ENCODE measurements around the gene ADAMTS1. TPM values are rescaled to one million over a fixed set of nuclear protein-coding genes. Genes with fewer than 3 reads are reported as not detected.

ADAMTS1 gene
- total RNA-seq, 2 experiments from 2014 or later = not detected

DNA sequence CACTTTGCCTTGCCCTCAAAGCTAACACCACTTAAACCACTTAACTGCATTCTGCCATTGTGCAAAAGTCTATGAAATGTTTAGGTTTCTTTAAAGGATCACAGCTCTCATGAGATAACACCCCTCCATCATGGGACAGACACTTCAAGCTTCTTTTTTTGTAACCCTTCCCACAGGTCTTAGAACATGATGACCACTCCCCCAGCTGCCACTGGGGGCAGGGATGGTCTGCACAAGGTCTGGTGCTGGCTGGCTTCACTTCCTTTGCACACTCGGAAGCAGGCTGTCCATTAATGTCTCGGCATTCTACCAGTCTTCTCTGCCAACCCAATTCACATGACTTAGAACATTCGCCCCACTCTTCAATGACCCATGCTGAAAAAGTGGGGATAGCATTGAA is 7.7 kb downstream of the ADAMTS1 start:
- Histone ChIP-seq H3K4me1 (ENCODE audit: insufficient read depth, low read length, poor library complexity, severe bottlenecking) (no peaks in the 10 kb centered on the region), H3K4me3 (ENCODE audit: low read depth, low read length, poor library complexity, severe bottlenecking) (no peak overlapping the region), H3K79me2 (ENCODE audit: insufficient read depth, low read depth, low read length) (no peaks in the 10 kb centered on the region), H2AFZ (ENCODE audit: low read length) (no peak overlapping the region), H3K4me2 (ENCODE audit: low read length) (no peak overlapping the region), H3K9me2 (ENCODE audit: insufficient read depth, low read length) (no peaks in the 10 kb centered on the region), H4K20me1 (ENCODE audit: insufficient read depth, low read length) (no peaks in the 10 kb centered on the region), H3K36me3 (ENCODE audit: insufficient read depth, low read length) (no peaks in the 10 kb centered on the region), H3K27ac (ENCODE audit: low read depth, low read length, poor library complexity, severe bottlenecking) (no peak overlapping the region), H3K9me3 (ENCODE audit: low read length) (no peaks in the 10 kb centered on the region)
- ChIA-PET POLR2A (interaction anchor here (0.9 kb wide), 1 partner anchor 20 kb away, joined by 3 read pairs; no protein-coding TSS in a partner anchor), CTCF (ENCODE audit: unreplicated experiment) (no interaction called here)
- TF ChIP-seq EZH2phosphoT487 (IDR thresholded peaks at IDR 0.05; ENCODE audit: borderline replicate concordance, low read depth, low read length) (no peak), CTCF (conservative IDR thresholded peaks at IDR 0.05; ENCODE audit: low read length) (no peak)
- intact Hi-C loops (cut with micrococcal nuclease; ENCODE audit: unreplicated experiment) = no loop called here
- BruUV-seq (replicated peaks) = no TSS peak
- no peak for DNase-seq (ENCODE audit: low spot score)

DNA sequence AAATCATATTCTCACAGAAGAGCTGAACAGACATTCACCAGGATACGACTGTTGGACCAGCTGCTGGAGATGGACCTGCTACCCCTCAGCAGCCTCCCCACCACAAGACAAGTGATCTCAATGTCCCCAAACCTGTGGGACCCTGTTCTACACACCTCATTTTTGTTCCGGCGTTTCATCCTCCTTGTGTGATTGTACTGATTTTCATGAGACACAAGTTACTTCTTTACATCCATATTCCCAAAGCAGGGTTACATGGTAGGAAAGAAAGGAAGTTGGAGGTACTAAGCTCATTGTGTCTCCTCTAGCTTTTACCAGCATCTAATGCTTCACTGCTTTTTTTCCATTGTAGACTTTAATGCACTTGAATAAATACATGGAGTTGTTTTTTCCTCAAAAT is 8.7 kb downstream of the ADAMTS1 start:
- TF ChIP-seq CTCF (conservative IDR thresholded peaks at IDR 0.05; ENCODE audit: low read length) = no peak
- TF ChIP-seq EZH2phosphoT487 (IDR thresholded peaks at IDR 0.05; ENCODE audit: borderline replicate concordance, low read depth, low read length) = no peak
- no peak for DNase-seq (ENCODE audit: low spot score)
- BruUV-seq (replicated peaks) = no TSS peak
- H3K4me3 ChIP-seq (ENCODE audit: low read depth, low read length, poor library complexity, severe bottlenecking) = no peak overlapping the region
- ChIA-PET POLR2A (no interaction called here), CTCF (ENCODE audit: unreplicated experiment) (no interaction called here)
- no peaks in the 10 kb centered on the region for H3K79me2 ChIP-seq (ENCODE audit: insufficient read depth, low read depth, low read length)
- H3K9me3 ChIP-seq (ENCODE audit: low read length) = no peaks in the 10 kb centered on the region
- H3K9me2 ChIP-seq (ENCODE audit: insufficient read depth, low read length) = no peaks in the 10 kb centered on the region
- H3K4me2 ChIP-seq (ENCODE audit: low read length) = no peak overlapping the region
- H3K36me3 ChIP-seq (ENCODE audit: insufficient read depth, low read length) = no peaks in the 10 kb centered on the region
- intact Hi-C loops (cut with micrococcal nuclease; ENCODE audit: unreplicated experiment) = no loop called here
- H2AFZ ChIP-seq (ENCODE audit: low read length) = no peak overlapping the region
- no peak overlapping the region for H3K27ac ChIP-seq (ENCODE audit: low read depth, low read length, poor library complexity, severe bottlenecking)
- H4K20me1 ChIP-seq (ENCODE audit: insufficient read depth, low read length) = no peaks in the 10 kb centered on the region
- H3K4me1 ChIP-seq (ENCODE audit: insufficient read depth, low read length, poor library complexity, severe bottlenecking) = no peaks in the 10 kb centered on the region

DNA sequence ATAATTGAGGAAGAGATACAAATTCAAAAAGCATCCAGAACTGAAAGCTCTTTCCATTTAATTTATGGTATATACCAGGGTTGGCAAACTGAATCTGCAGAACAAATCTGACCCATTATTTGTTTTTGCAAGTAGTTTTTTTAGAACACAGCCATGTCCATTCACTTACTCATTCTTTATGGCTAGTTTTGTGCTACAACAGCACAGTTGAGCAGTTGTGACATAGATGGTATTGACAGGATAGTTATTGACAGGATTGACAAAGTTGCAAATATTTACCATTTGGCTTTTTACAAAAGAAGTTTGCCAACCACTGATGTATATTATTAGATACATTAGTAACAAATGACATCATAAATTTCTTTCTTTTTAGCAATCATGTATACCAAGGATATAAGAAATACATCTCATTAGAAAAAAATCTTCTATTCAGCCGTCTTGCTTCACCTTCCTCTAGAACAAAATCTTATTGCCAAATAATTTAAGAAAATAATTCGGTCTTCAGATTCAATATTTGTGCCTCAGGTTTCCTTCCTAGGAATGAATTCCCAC is 9.4 kb downstream of the ADAMTS1 start:
- CTCF ChIA-PET (ENCODE audit: unreplicated experiment) = no interaction called here

More for the DNA sequence above, 9.4 kb downstream of the ADAMTS1 start:
- BruUV-seq (replicated peaks) = no TSS peak
- Histone ChIP-seq H3K4me1 (ENCODE audit: insufficient read depth, low read length, poor library complexity, severe bottlenecking) (no peaks in the 10 kb centered on the region), H3K9me3 (ENCODE audit: low read length) (no peaks in the 10 kb centered on the region), H3K27ac (ENCODE audit: low read depth, low read length, poor library complexity, severe bottlenecking) (no peak overlapping the region), H3K4me2 (ENCODE audit: low read length) (no peak overlapping the region), H3K79me2 (ENCODE audit: insufficient read depth, low read depth, low read length) (no peaks in the 10 kb centered on the region), H3K9me2 (ENCODE audit: insufficient read depth, low read length) (no peaks in the 10 kb centered on the region), H3K4me3 (ENCODE audit: low read depth, low read length, poor library complexity, severe bottlenecking) (no peak overlapping the region), H3K36me3 (ENCODE audit: insufficient read depth, low read length) (no peaks in the 10 kb centered on the region), H2AFZ (ENCODE audit: low read length) (no peak overlapping the region), H4K20me1 (ENCODE audit: insufficient read depth, low read length) (no peaks in the 10 kb centered on the region)
- intact Hi-C loops (cut with micrococcal nuclease; ENCODE audit: unreplicated experiment) = no loop called here
- TF ChIP-seq EZH2phosphoT487 (IDR thresholded peaks at IDR 0.05; ENCODE audit: borderline replicate concordance, low read depth, low read length) = no peak
- no peak for TF ChIP-seq CTCF (conservative IDR thresholded peaks at IDR 0.05; ENCODE audit: low read length)
- DNase-seq (ENCODE audit: low spot score) = no peak
- POLR2A ChIA-PET = interaction anchor here (0.6 kb wide), 1 partner anchor 49 kb away, joined by 3 read pairs; no protein-coding TSS in a partner anchor
